ENCODE results near the gene NOS3.

- TF ChIP-seq POLR2A (IDR thresholded peaks at IDR 0.05): no peak
- no peak for TF ChIP-seq CTCF (IDR thresholded peaks at IDR 0.05)
Observed at GRCh38 chr7:150957133-150958020, 33.4 kb upstream of the NOS3 start.

All from uterus (tissue), 2 donors.